Measurements from ENCODE around the gene PLCL1. TPM values are rescaled to one million over a fixed set of nuclear protein-coding genes. Genes with fewer than 3 reads are reported as not detected.
"Not testable (repeated sequence)": the region's sequence is repeated elsewhere in the genome, so short reads cannot be mapped to it uniquely, and the experiment has no call there.

PLCL1 gene
- total RNA-seq, 1 experiment from 2014 or later = 0.07 TPM

DNA sequence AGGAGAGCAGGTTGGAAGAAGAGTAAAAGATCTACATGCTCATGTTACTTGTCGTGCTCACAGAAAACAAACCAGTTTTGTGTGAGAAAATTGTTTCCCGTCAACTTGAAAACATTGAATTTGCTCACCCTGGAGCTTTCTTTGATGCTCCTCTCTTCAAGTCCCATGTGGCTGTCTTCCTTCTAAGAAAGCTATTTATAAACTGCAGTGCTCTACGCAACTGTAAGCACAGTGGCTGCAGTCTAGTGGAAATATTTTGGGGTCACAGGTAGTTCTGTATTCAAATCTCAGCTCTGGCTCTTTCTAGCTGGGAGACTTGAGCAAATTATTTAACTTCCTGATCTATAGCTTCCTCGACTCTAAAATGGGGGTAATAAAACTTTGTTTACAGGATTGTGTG lies 211.8 kb downstream of the PLCL1 start:
- no peaks in the 10 kb centered on the region for H3K27me3 Mint-ChIP-seq (ENCODE audit: unreplicated experiment)
- no peak overlapping the region for H3K4me3 Mint-ChIP-seq (ENCODE audit: low read depth, unreplicated experiment)
- H3K36me3 Mint-ChIP-seq (ENCODE audit: insufficient read depth, unreplicated experiment) = no peaks in the 10 kb centered on the region
- TF ChIP-seq, protein P1, sequence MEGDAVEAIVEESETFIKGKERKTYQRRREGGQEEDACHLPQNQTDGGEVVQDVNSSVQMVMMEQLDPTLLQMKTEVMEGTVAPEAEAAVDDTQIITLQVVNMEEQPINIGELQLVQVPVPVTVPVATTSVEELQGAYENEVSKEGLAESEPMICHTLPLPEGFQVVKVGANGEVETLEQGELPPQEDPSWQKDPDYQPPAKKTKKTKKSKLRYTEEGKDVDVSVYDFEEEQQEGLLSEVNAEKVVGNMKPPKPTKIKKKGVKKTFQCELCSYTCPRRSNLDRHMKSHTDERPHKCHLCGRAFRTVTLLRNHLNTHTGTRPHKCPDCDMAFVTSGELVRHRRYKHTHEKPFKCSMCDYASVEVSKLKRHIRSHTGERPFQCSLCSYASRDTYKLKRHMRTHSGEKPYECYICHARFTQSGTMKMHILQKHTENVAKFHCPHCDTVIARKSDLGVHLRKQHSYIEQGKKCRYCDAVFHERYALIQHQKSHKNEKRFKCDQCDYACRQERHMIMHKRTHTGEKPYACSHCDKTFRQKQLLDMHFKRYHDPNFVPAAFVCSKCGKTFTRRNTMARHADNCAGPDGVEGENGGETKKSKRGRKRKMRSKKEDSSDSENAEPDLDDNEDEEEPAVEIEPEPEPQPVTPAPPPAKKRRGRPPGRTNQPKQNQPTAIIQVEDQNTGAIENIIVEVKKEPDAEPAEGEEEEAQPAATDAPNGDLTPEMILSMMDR (IDR thresholded peaks at IDR 0.05; ENCODE audit: unreplicated experiment) = no peak
- H3K4me1 Mint-ChIP-seq (ENCODE audit: low read depth, unreplicated experiment) = no peaks in the 10 kb centered on the region
- H3K9me3 Mint-ChIP-seq (ENCODE audit: low read depth, unreplicated experiment) = no peaks in the 10 kb centered on the region
- intact Hi-C loops (cut with micrococcal nuclease; ENCODE audit: unreplicated experiment) = no loop called here
- CTCF ChIA-PET = no interaction called here
- no peak overlapping the region for H3K27ac Mint-ChIP-seq (ENCODE audit: unreplicated experiment)
- BruUV-seq (replicated peaks) = no TSS peak
- no peak for DNase-seq

DNA sequence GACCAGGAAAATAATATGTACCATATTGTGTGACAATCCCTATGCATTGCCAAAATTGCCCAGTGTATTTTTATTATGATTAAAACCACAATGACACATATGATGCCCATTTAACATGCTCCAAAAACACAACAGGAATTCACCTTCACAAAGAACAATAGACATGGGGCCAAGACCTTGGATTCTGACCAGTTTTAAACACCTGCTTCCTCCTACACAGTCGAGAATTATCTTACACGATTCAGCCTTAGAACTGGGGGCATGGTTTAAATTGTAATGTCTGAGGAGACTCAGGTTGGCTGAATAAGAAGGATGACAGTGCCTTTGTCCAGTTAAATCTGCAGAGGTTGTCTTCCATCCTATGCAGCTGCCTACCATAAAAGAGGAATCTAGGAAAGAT lies 212.7 kb downstream of the PLCL1 start:
- DNase-seq = no peak
- CTCF ChIA-PET = no interaction called here
- BruUV-seq (replicated peaks) = no TSS peak
- TF ChIP-seq, protein P1 (IDR thresholded peaks at IDR 0.05; ENCODE audit: unreplicated experiment) = no peak
- no peaks in the 10 kb centered on the region for H3K4me1 Mint-ChIP-seq (ENCODE audit: low read depth, unreplicated experiment)
- H3K27me3 Mint-ChIP-seq (ENCODE audit: unreplicated experiment) = peaks cover 6% of the 10 kb centered on the region
- H3K4me3 Mint-ChIP-seq (ENCODE audit: low read depth, unreplicated experiment) = no peak overlapping the region
- intact Hi-C loops (cut with micrococcal nuclease; ENCODE audit: unreplicated experiment) = no loop called here
- H3K27ac Mint-ChIP-seq (ENCODE audit: unreplicated experiment) = no peak overlapping the region
- H3K36me3 Mint-ChIP-seq (ENCODE audit: insufficient read depth, unreplicated experiment) = no peaks in the 10 kb centered on the region
- no peaks in the 10 kb centered on the region for H3K9me3 Mint-ChIP-seq (ENCODE audit: low read depth, unreplicated experiment)

DNA sequence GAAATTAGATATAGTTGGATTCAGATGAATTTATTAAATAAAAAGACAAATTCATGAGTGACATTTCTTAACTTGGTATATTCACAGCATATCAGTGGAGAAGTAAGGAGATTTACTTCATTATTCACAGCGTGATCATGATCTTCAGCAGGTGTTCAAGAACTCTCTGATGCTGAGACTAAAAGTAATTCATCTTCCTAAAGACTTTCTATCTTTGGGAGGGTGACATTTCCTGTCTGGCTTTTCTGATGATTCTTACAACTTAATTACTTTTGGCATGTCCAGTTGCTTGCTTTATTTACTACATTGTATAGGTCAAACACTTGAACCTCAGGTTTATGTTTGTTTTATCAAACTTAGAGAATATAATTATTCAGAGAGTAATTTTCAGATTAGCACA lies 224.6 kb downstream of the PLCL1 start:
- Mint-ChIP-seq H3K4me3 (ENCODE audit: low read depth, unreplicated experiment) (no peak overlapping the region), H3K9me3 (ENCODE audit: low read depth, unreplicated experiment) (no peaks in the 10 kb centered on the region), H3K36me3 (ENCODE audit: insufficient read depth, unreplicated experiment) (no peaks in the 10 kb centered on the region), H3K27ac (ENCODE audit: unreplicated experiment) (no peak overlapping the region), H3K27me3 (ENCODE audit: unreplicated experiment) (no peaks in the 10 kb centered on the region), H3K4me1 (ENCODE audit: low read depth, unreplicated experiment) (no peaks in the 10 kb centered on the region)
- no TSS peak for BruUV-seq (replicated peaks)
- TF ChIP-seq, protein P1 (IDR thresholded peaks at IDR 0.05; ENCODE audit: unreplicated experiment) = no peak
- intact Hi-C loops (cut with micrococcal nuclease; ENCODE audit: unreplicated experiment) = no loop called here
- CTCF ChIA-PET = no interaction called here
- no peak for DNase-seq

DNA sequence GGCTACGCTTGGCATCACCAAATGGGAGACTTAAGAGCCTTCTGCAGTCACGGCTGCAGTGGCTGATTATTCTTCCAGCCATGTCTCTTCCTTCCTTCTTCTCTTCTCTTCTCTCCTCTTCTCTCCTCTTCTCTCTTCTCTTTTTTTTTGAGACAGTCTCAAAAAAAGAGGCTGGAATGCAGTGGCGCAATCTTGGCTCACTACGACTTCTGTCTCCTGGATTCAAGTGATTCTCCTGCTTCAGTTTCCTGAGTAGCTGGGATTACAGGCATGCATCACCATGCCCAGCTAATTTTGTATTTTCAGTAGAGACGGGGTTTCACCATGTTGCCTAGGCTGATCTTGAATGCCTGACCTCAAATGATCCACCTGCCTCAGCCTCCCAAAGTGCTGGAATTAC lies 225.2 kb downstream of the PLCL1 start:
- H3K4me1 Mint-ChIP-seq (ENCODE audit: low read depth, unreplicated experiment); CTCF ChIA-PET; H3K27me3 Mint-ChIP-seq (ENCODE audit: unreplicated experiment); H3K4me3 Mint-ChIP-seq (ENCODE audit: low read depth, unreplicated experiment); intact Hi-C loops (cut with micrococcal nuclease; ENCODE audit: unreplicated experiment); DNase-seq; H3K9me3 Mint-ChIP-seq (ENCODE audit: low read depth, unreplicated experiment); BruUV-seq (replicated peaks); H3K36me3 Mint-ChIP-seq (ENCODE audit: insufficient read depth, unreplicated experiment); H3K27ac Mint-ChIP-seq (ENCODE audit: unreplicated experiment): not testable (repeated sequence)

DNA sequence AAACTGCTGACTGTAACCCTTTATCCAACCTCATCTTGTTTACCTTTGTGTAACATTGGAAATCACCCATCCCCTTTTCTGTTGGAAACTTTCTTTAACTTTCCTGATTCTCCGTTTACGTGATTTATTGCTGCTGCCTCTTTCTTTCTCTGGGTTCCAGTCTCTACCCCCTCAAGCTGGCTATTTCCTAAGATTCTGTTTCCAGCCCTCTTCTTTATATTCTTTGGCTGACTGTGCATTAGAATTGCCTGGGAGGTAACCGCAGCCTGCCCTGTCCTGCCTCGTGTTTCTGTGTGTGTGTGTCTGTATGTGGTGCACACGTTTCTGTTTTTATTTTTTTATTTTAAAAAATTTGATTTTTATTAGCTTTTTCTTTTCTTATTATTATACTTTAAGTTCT lies 229.2 kb downstream of the PLCL1 start:
- H3K27ac Mint-ChIP-seq (ENCODE audit: unreplicated experiment) = no peak overlapping the region
- H3K9me3 Mint-ChIP-seq (ENCODE audit: low read depth, unreplicated experiment) = no peaks in the 10 kb centered on the region
- CTCF ChIA-PET = no interaction called here
- no peak for DNase-seq
- H3K36me3 Mint-ChIP-seq (ENCODE audit: insufficient read depth, unreplicated experiment) = no peaks in the 10 kb centered on the region
- TF ChIP-seq, protein P1 (IDR thresholded peaks at IDR 0.05; ENCODE audit: unreplicated experiment) = no peak
- no peaks in the 10 kb centered on the region for H3K4me1 Mint-ChIP-seq (ENCODE audit: low read depth, unreplicated experiment)
- H3K27me3 Mint-ChIP-seq (ENCODE audit: unreplicated experiment) = no peaks in the 10 kb centered on the region
- H3K4me3 Mint-ChIP-seq (ENCODE audit: low read depth, unreplicated experiment) = no peak overlapping the region
- no TSS peak for BruUV-seq (replicated peaks)
- intact Hi-C loops (cut with micrococcal nuclease; ENCODE audit: unreplicated experiment) = no loop called here

Measured in Calu3 (cell line).